Mucosa of stomach (tissue), 1 donor: ENCODE data around the gene KATNAL1.

Source experiments
- H3K27me3 ChIP-seq: one replicate; pipeline ENCODE4 v1.7.0; 2013; ENCODE audit warnings: mild to moderate bottlenecking, low read length; ENCODE audit not compliant: control insufficient read depth, insufficient read depth
- H3K36me3 ChIP-seq: one replicate; pipeline ENCODE4 v1.7.0; 2013; ENCODE audit warnings: low read length; ENCODE audit not compliant: control insufficient read depth, insufficient read depth
- H3K4me1 ChIP-seq: one replicate; pipeline ENCODE4 v1.7.0; 2013; ENCODE audit warnings: mild to moderate bottlenecking, low read length; ENCODE audit not compliant: control insufficient read depth, insufficient read depth
- H3K4me3 ChIP-seq: one replicate; pipeline ENCODE4 v1.7.0; 2013; ENCODE audit warnings: low read length
- H3K9ac ChIP-seq: one replicate; pipeline ENCODE4 v1.7.0; 2013; ENCODE audit warnings: mild to moderate bottlenecking, low read length, moderate library complexity
- H3K9me3 ChIP-seq: one replicate; pipeline ENCODE4 v1.7.0; 2013; ENCODE audit warnings: mild to moderate bottlenecking, low read length, moderate library complexity; ENCODE audit not compliant: control insufficient read depth
- donor health status: Pancreatic carcinoma.

The KATNAL1 gene

GRCh38 chr13:30307194-30307970, at the start of gene KATNAL1:
Gene KATNAL1, minus strand, starts transcription at chr13:30307551. Its CDS starts 23,774 bp downstream, at chr13:30283777.
- Histone ChIP-seq H3K4me3 (peak within 1 kb of the TSS; percentile 88), H3K27me3 (peaks cover 5% of the 10 kb centered on the region), H3K9ac (peak within 1 kb of the TSS; percentile 78), H3K4me1 (peaks cover 11% of the 10 kb centered on the region), H3K9me3 (no peaks in the 10 kb centered on the region), H3K36me3 (no peaks in the 10 kb centered on the region)

DNA sequence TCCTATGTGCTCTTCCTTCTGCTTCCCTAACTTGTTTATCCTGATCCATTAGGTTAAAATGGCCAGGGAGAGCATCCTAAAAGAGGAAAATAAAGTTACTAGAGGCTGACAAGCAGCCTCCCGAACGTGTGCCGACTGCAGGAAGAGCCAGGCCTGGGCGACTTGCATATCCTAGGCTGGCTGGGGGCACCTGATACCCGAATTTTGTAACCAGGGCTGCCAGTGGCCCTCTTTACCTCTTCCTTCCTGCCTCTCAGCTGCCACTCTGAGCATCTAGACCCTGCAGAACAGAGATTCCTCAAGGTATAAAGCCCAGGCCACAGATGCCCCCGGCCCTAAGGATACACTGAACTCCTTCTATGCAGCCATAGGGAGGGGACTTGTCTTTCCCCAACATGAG, 48.5 kb upstream of the KATNAL1 start:
- no peaks in the 10 kb centered on the region for H3K27me3 ChIP-seq
- no peaks in the 10 kb centered on the region for H3K4me1 ChIP-seq
- H3K4me3 ChIP-seq: no peak overlapping the region
- H3K9me3 ChIP-seq: no peaks in the 10 kb centered on the region
- H3K9ac ChIP-seq: no peak overlapping the region
- no peaks in the 10 kb centered on the region for H3K36me3 ChIP-seq

DNA sequence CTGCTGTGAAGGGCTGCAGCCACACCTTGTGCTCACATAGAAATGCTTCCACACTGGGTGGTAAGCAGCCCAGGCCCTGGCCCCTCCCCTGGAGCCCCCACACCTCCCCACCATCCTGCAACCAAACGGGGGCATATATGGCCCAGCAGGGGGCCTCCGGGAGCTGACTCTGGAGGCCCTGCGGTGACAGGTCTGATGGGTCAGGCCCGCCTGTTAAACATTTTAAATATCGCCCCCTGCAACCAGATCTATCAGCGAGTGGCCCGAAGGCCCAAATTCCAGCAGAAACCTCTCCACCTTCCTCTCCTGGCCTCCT, 48.0 kb upstream of the KATNAL1 start:
- H3K9me3 ChIP-seq: no peaks in the 10 kb centered on the region
- H3K4me1 ChIP-seq: no peaks in the 10 kb centered on the region
- H3K9ac ChIP-seq: no peak overlapping the region
- H3K4me3 ChIP-seq: no peak overlapping the region
- H3K27me3 ChIP-seq: no peaks in the 10 kb centered on the region
- H3K36me3 ChIP-seq: no peaks in the 10 kb centered on the region

- no peaks in the 10 kb centered on the region for H3K27me3 ChIP-seq
These were observed 47.4 kb upstream of the KATNAL1 start for GRCh38 chr13:30354493-30355383.

DNA sequence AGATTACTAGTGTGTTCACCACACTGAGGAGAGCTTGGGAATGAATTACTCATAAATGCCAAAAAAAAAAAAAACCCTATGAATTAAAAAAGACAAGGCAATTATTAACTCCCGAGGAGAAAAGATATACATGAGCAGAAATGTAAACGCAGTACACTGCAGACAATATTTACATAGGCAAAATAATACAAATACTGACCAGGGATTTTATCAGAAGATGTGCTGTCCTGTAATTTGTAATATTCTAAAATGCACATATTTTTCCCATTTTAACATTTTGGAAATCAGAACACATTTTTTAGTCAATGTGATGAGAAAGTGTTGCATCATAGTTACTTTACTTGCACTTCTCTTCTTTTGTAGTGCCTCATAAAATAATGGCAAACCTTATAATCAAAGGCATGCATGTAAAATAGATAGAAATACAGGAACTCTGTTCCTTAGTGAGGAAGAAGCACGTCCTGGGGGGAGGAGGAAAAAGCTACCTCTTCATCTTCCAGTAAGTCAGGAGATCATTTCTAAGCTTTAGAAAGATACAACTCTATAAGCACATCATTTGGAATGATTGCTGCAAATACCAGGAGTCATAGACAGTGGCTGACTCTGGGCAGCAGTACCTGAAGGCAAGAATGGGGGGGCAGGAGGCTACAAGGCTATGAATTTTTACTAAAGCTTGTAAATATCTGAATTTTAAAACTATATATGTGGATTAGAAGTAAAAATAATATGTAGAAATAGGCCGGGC, 46.3 kb upstream of the KATNAL1 start:
- Histone ChIP-seq H3K4me3 (no peak overlapping the region), H3K27me3 (no peaks in the 10 kb centered on the region), H3K9ac (no peak overlapping the region), H3K9me3 (no peaks in the 10 kb centered on the region), H3K4me1 (no peaks in the 10 kb centered on the region), H3K36me3 (no peaks in the 10 kb centered on the region)

More at GRCh38 chr13:30354493-30355383, 47.4 kb upstream of the KATNAL1 start:
- no peaks in the 10 kb centered on the region for H3K36me3 ChIP-seq
- no peak overlapping the region for H3K4me3 ChIP-seq
- no peaks in the 10 kb centered on the region for H3K4me1 ChIP-seq
- H3K9me3 ChIP-seq: no peaks in the 10 kb centered on the region
- H3K9ac ChIP-seq: no peak overlapping the region

DNA sequence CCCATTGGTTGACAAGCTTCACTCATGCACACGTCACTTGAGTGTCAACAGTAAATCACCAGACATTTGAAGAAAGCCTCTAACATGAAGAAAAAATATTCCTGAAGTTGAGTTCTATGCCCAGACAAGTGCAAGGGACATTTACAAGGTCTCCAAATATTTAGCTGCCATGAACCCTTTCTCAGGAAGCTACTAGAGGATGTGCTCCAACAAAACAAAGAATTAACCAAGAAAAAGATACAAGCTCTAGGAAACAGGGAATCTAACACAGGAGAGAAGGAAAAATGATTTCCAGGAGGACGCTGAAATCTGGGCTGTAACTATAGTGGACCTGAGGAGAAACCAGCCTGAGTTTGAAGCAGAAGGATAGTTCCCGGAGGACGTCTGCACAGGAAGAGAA, 45.7 kb upstream of the KATNAL1 start:
- Histone ChIP-seq H3K4me3 (no peak overlapping the region), H3K27me3 (no peaks in the 10 kb centered on the region), H3K9ac (no peak overlapping the region), H3K9me3 (no peaks in the 10 kb centered on the region), H3K4me1 (no peaks in the 10 kb centered on the region), H3K36me3 (no peaks in the 10 kb centered on the region)

DNA sequence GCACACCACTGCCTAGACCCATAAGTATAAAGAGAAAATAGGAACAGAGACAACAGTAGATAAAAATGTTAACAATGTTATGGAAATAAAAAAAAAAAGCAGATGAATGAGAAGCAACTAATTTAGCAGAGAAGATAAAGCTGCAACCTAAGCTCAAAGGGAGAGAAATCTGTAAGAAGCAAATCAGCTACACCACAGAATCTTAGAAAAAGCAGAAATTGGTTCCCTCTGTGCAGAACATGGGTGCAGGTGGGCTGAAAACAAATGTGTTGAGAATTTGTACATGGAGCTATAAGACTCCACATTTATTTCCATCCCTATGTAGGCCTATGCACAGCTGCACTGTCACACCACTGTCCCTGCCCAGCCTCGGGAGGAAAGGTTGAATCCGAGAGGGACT, 44.8 kb upstream of the KATNAL1 start:
- Histone ChIP-seq H3K9me3 (no peaks in the 10 kb centered on the region), H3K4me1 (no peaks in the 10 kb centered on the region), H3K9ac (no peak overlapping the region), H3K36me3 (no peaks in the 10 kb centered on the region), H3K4me3 (no peak overlapping the region), H3K27me3 (no peaks in the 10 kb centered on the region)

DNA sequence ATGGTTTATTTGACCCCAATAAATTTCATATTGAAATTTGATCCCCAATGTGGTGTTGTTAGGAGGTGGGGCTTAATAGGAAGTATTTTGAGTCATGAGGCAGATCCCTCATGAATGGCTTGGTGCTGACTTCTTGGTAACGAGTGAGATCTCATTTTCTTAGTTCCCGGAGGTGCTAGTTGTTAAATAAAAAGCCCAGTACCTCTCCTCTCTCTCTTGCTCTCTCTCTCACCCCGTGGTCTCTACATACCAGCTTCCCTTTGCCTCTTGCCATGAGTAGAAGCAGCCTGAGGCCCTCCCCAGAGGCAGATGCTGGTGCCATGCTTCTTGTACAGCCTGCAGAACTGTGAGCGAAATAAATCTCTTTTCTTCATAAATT, 39.4 kb upstream of the KATNAL1 start:
- Histone ChIP-seq H3K9me3 (no peaks in the 10 kb centered on the region), H3K4me3 (no peak overlapping the region), H3K36me3 (no peaks in the 10 kb centered on the region), H3K9ac (no peak overlapping the region), H3K27me3 (no peaks in the 10 kb centered on the region), H3K4me1 (no peaks in the 10 kb centered on the region)

- Histone ChIP-seq H3K9me3 (no peaks in the 10 kb centered on the region), H3K4me3 (no peak overlapping the region), H3K36me3 (no peaks in the 10 kb centered on the region), H3K27me3 (no peaks in the 10 kb centered on the region), H3K4me1 (no peaks in the 10 kb centered on the region), H3K9ac (no peak overlapping the region)
These were observed 38.9 kb upstream of the KATNAL1 start for GRCh38 chr13:30346153-30346788.

- no peaks in the 10 kb centered on the region for H3K4me1 ChIP-seq
These were observed 38.2 kb upstream of the KATNAL1 start for GRCh38 chr13:30345426-30346100.

DNA sequence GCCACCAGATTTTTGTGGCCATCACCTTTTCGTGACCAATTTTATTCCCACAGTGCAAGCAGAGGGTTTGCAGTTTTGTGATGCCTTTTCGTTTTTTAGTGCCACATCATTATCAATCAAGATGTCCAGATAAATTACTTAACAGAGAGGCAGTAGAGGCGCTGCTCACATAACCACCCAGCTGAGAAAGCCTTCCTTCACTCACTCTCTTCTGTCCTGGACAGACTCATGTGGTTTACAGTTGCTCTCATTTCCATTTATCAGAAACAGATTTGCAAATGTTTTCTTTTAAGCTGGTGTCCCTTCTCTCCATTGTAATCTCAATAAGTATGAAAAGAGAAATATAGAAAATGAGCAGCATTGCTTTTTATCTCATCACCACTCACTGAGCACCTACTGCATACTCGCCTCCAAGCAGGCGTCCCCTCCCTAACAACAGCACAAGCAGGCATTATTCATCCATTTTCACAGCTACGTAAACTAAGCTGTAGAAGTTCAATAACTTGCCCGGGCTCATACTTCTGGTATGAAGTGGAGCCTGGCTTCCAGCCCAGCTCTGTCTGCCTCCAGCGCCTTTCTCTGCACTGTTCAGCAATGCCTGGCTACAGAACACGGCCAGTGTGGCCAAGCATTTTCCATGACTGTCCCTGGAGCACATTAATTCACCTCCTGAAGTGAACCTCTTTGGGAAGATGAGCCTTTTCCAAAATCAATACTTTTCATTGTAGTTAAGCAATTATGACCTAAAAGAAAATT, 34.6 kb upstream of the KATNAL1 start:
- Histone ChIP-seq H3K4me3 (no peak overlapping the region), H3K27me3 (no peaks in the 10 kb centered on the region), H3K9me3 (no peaks in the 10 kb centered on the region), H3K4me1 (no peaks in the 10 kb centered on the region), H3K36me3 (no peaks in the 10 kb centered on the region), H3K9ac (peak overlapping the region; percentile 13)

More at GRCh38 chr13:30345426-30346100, 38.2 kb upstream of the KATNAL1 start:
- H3K4me3 ChIP-seq: no peak overlapping the region
- H3K27me3 ChIP-seq: no peaks in the 10 kb centered on the region
- H3K9me3 ChIP-seq: no peaks in the 10 kb centered on the region
- no peaks in the 10 kb centered on the region for H3K36me3 ChIP-seq
- H3K9ac ChIP-seq: no peak overlapping the region
